GM20431 (cell line): ENCODE measurements around the gene EPB41L4A.
"Not testable (repeated sequence)": the region's sequence is repeated elsewhere in the genome, so short reads cannot be mapped to it uniquely, and the experiment has no call there.

Experiments used
- in situ Hi-C: fragments of 300-500 bp; cut with MseI, MboI; formaldehyde crosslinking; loops from one replicate; pipeline ENCODE4 v1.15.0; 2020; ENCODE audit warnings: low sequenced_read_pairs; ENCODE audit not compliant: unreplicated experiment

Gene EPB41L4A

GRCh38 chr5:112222997-112223396 is 196.1 kb downstream of the EPB41L4A start:
- in situ Hi-C loops = not testable (repeated sequence)

- in situ Hi-C loops = no loop called here
These were observed 197.9 kb downstream of the EPB41L4A start for GRCh38 chr5:112221128-112221527.

GRCh38 chr5:112219000-112219399 is 200.1 kb downstream of the EPB41L4A start:
- in situ Hi-C loops = no loop called here

- in situ Hi-C loops = no loop called here
These were observed 201.1 kb downstream of the EPB41L4A start for GRCh38 chr5:112217843-112218579.

DNA sequence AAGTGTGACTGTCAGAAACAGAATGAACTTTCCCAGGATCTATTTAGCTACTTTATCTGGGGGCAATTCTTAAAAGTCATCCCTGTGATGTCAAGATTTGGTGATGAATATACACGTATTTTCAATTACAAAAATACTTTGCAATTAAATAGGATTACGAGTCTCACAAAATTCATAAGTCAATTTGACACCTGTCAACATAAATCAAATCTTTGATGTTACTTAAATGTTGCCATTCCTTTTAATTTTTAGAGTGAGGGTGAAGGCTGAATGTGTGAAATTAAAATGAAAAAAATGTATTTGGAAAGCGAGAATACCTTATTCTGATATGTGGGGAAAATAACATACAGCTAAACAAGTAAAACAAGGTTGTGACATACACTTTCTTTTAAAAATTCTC is 202.9 kb downstream of the EPB41L4A start:
- in situ Hi-C loops = no loop called here

DNA sequence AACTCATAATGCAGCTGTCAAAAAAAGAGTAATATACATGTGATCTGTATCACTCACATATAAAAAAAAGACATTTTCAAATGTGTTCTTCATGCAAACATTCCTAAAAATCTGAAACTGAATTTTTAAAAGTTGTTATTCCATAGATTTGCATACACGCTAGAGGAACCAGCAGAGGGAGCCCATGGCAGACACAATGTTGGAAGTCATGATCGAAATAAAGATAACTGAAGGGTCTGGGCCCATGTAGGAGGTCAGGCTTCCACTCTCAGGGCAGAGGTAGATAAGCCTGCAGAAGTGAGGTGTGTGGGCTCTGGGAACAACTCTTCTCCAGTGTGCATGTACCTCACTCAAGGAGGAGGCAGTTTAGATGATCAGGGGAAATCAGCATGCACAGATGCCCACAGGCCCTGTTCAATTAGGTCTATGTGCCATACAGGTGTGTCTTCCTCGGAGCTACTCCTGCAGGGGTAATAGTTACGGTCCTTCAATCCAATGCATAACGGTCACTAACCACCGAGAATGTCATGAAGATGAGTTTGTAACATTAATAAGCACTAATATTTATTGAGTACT is 208.6 kb downstream of the EPB41L4A start:
- in situ Hi-C loops = no loop called here

- in situ Hi-C loops = no loop called here
These were observed 210.1 kb downstream of the EPB41L4A start for GRCh38 chr5:112208699-112209615.

- in situ Hi-C loops = not testable (repeated sequence)
These were observed 210.9 kb downstream of the EPB41L4A start for GRCh38 chr5:112208195-112208594.

- in situ Hi-C loops = no loop called here
These were observed 213.2 kb downstream of the EPB41L4A start for GRCh38 chr5:112205846-112206245.

DNA sequence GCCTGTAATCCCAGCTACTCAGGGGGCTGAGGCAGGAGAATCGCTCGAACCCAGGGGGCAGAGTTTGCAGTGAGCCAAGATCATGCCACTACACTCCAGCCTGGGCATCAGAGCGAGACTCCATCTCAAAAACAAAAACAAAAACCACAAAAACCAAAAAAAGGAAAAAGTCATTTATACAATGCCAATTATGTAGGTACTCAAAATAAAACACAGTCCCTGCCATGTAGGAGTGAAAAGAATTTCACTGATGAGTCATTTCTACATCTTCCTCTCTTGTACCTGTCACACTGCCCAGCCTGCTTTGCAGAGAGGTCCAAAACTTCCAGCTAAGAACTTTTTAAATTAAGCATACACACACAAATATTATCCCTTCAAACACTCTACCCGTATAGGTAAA is 215.8 kb downstream of the EPB41L4A start:
- in situ Hi-C loops = no loop called here

- in situ Hi-C loops = no loop called here
These were observed 216.4 kb downstream of the EPB41L4A start for GRCh38 chr5:112202694-112203093.

- in situ Hi-C loops = no loop called here
These were observed 217.9 kb downstream of the EPB41L4A start for GRCh38 chr5:112201141-112201540.

DNA sequence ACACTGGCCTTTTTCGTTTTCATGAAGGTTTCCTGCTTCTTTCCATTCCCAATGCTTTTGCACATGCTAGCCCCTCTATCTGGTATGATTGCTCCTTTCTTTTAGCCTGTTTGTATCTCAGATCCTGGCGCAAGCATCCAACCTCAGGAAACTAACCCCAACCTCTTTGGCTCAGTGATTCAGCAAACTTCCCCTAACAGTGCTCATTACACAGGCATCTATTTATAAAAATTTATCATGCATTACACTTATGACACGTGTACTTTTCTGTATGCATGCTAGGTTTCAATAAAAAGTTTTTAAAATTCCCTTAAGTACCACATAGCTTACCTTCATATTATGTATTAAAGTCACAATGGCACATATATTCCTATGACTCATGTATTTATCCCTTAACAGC is 218.9 kb downstream of the EPB41L4A start:
- in situ Hi-C loops = no loop called here

GRCh38 chr5:112196584-112196983 is 222.5 kb downstream of the EPB41L4A start:
- in situ Hi-C loops = no loop called here

DNA sequence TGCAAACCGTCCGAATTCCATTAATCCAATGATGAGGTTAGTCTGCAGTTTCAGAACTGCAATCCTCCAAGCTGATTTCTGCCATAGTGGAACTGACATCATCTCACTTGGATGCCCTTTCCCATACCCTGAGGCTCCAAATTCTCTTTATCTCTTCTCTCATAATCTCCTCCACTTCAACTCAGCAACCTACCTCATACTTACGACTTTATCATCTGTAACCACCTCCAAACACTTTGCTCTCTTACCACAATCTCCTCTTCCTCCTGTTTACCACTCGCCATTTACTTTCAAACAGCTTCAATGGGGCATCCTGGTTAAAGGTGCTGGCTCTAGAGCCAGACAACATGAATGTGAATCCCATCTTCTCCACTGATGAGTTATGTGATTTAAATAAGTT is 223.2 kb downstream of the EPB41L4A start:
- in situ Hi-C loops = no loop called here

DNA sequence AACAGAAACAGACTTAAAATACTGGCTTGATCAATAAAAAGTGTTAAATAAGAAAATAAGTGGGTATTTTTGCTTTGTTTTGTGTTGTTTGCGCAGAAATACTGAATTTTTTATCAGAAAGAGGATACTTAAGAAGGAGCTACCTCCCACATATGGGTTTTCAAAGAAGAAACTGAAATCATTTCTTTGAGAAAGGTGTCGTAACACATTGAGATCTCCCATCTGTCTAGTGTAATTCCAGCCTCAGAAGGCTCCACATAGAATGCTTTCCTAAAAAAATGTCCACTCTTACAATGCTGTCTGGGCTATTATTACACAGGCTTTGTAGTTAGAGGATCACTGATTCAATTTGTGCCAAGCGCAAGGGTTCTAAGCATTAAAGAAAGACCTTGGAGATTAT is 226.2 kb downstream of the EPB41L4A start:
- in situ Hi-C loops = no loop called here

GRCh38 chr5:112192072-112192471 is 227.0 kb downstream of the EPB41L4A start:
- in situ Hi-C loops = no loop called here

DNA sequence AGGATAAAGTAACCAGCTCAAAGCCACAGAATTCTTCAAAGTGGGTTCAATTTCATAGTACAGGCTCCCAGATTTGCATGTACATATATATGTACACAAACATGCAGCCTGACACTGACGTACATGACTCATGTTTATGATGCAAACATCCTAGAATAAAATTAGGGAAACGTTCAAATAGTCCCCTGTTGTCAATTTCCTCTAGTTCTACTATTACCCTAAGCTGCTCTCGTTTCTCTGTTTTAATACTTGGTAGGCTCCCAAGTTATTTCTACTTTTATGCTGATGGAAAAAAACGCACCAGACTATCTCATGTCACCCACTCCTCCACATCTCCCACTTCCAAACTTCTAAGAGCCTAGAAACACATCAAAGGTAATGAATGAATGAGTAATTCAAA is 229.7 kb downstream of the EPB41L4A start:
- in situ Hi-C loops = no loop called here

DNA sequence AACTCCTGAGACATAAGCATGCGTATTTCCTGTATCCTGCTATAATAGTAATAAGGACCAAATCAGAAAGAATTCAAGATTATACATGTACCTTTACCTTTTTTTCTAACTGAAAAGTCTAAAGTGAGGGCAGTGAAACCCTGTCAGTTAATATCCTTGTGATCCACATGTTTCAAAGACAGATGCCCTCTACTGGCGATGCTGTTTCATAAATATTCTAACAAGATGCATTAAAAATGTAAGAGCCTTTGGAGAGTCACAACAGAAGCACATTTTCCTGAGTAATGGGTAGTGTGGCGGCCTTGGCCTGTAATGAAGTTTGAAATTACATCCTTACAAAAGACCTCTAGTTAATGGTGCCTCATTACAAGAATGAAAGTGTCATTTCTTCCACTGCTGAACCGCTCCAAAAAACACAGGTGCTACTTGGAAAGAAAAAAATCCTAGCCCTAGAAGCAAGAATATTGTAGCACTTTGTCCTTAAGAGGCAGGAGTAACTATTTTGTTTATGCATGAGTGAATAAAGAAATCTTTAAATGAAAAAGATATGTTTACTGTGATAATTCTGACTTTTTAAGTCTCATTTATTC is 232.6 kb downstream of the EPB41L4A start:
- in situ Hi-C loops = no loop called here

DNA sequence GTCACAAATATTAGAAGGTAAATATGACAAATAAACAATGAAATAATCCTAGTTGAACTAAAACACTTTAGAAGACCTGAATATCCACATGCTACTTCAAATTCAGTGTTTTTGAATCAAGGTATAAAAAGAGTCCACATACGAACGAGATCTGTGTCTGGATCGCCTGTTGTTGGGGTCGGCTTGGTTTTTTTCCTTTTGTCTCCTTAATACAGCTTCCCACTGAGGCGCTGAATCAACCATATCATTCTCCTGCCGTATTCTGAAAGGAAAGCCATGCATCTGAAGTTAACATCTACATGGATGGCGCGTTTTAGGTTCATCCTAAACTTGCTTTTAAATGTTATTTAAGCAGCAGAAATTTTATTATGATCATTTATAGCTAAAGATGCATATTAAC is 235.2 kb downstream of the EPB41L4A start:
- in situ Hi-C loops = no loop called here
